Measurements from ENCODE around the gene PPFIA4. TPM values are rescaled to one million over a fixed set of nuclear protein-coding genes. Genes with fewer than 3 reads are reported as not detected.

Gene PPFIA4
- total RNA-seq, 1 donor from 2014 or later, result 22.2 TPM

- no peak overlapping the region for H3K27ac ChIP-seq
- no peaks in the 10 kb centered on the region for H3K27me3 ChIP-seq
- no peaks in the 10 kb centered on the region for H3K36me3 ChIP-seq
- H3K9me3 ChIP-seq, result no peaks in the 10 kb centered on the region
- H3K4me3 ChIP-seq, result no peak overlapping the region
- TF ChIP-seq CTCF (IDR thresholded peaks at IDR 0.05), result no peak
- intact Hi-C loops (cut with DNase I), result no loop called here
- DNase-seq (ENCODE audit: low spot score in 2 of 2), result no peak
- H3K4me1 ChIP-seq, result no peaks in the 10 kb centered on the region
Measured at GRCh38 chr1:202987255-202987654, 39.0 kb upstream of the PPFIA4 start.

DNA sequence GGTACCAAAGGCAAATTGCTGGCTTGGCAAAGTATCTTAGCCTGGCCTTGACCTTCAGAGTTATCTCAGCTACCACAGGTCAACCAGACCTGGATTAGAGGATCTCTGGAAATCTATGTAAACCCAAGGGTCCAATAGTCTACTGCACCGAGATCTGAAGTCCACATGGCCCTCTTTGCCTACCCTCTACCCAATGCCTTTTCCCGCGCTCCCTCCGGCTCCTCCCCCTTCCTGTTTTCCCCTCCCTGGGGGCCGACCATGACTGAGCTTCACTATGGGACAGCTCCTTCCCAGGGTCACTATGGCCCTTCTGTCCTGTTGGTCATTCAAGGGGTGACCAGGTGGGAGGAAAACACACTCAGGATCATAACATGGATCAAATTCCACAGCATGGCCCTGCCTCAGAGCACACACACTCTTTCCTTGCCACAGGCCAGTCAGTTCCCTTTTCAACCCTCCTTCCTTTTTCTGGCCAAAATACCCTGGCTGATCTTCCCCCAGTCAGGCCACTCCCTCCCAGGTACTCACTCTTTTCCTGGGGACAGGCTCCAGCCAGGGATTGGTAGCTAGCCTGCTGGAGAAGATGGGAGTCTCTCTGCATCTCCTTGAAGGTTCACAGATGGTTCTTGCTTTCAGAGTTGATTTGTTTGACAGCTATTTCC lies 38.2 kb upstream of the PPFIA4 start:
- H3K4me3 ChIP-seq, result no peak overlapping the region
- TF ChIP-seq CTCF (IDR thresholded peaks at IDR 0.05), result no peak
- H3K9me3 ChIP-seq, result no peaks in the 10 kb centered on the region
- no peak for DNase-seq (ENCODE audit: low spot score in 2 of 2)
- H3K27me3 ChIP-seq, result no peaks in the 10 kb centered on the region
- H3K36me3 ChIP-seq, result no peaks in the 10 kb centered on the region
- no peak overlapping the region for H3K27ac ChIP-seq
- intact Hi-C loops (cut with DNase I), result no loop called here
- no peaks in the 10 kb centered on the region for H3K4me1 ChIP-seq

DNA sequence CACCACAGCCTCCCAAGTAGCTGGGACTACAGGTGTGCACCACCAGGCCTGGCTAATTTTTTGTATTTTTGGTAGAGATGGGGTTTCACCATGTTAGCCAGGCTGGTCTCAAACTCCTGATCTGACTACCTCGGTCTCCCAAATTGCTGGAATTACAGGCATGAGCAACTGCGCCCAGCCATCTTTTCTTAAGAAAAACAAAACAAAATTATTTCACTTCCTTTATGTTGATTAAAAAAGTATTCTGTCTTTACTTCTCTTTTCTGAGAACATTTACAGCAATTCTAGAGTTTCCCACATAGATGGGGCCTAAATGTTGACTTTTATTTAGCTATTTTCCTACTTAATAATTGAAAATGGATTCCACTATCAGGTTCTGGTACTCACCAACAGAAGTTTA lies 36.4 kb upstream of the PPFIA4 start:
- no peak for TF ChIP-seq CTCF (IDR thresholded peaks at IDR 0.05)
- intact Hi-C loops (cut with DNase I), result no loop called here
- no peak overlapping the region for H3K4me3 ChIP-seq

DNA sequence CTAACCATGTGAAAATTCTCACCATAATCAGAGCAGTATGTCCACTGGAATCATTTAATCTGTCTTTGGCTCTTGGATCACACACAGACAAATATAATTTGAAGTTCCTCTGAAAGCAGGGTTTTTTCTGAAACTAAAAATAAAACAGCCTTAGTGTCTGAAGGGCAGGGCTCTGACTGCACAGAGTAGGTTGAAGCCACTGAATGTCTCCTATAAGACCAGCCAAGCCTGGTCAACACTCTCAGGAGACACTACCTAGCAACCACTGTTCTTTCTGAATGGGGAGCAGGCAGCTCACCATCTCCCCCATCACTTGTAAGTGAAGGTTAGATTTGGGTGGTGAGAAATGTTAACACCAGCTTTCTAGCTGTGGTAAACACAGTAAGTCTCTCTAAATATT lies 35.2 kb upstream of the PPFIA4 start:
- no peak overlapping the region for H3K27ac ChIP-seq
- intact Hi-C loops (cut with DNase I), result no loop called here
- H3K27me3 ChIP-seq, result no peaks in the 10 kb centered on the region
- H3K4me1 ChIP-seq, result no peaks in the 10 kb centered on the region
- no peak for DNase-seq (ENCODE audit: low spot score in 2 of 2)
- H3K36me3 ChIP-seq, result no peaks in the 10 kb centered on the region
- TF ChIP-seq CTCF (IDR thresholded peaks at IDR 0.05), result no peak
- no peak overlapping the region for H3K4me3 ChIP-seq
- H3K9me3 ChIP-seq, result no peaks in the 10 kb centered on the region

More for the DNA sequence above, 36.4 kb upstream of the PPFIA4 start:
- H3K9me3 ChIP-seq, result no peaks in the 10 kb centered on the region
- H3K36me3 ChIP-seq, result no peaks in the 10 kb centered on the region
- no peak for DNase-seq (ENCODE audit: low spot score in 2 of 2)
- H3K27me3 ChIP-seq, result no peaks in the 10 kb centered on the region
- H3K27ac ChIP-seq, result no peak overlapping the region
- H3K4me1 ChIP-seq, result no peaks in the 10 kb centered on the region

GRCh38 chr1:202994756-202995155 lies 31.5 kb upstream of the PPFIA4 start:
- Histone ChIP-seq H3K36me3 (no peaks in the 10 kb centered on the region), H3K27ac (no peak overlapping the region), H3K4me1 (no peaks in the 10 kb centered on the region), H3K9me3 (no peaks in the 10 kb centered on the region), H3K4me3 (no peak overlapping the region), H3K27me3 (no peaks in the 10 kb centered on the region)
- no peak for DNase-seq (ENCODE audit: low spot score in 2 of 2)
- TF ChIP-seq CTCF (IDR thresholded peaks at IDR 0.05), result no peak
- intact Hi-C loops (cut with DNase I), result no loop called here
